Measurements from ENCODE around the gene PDE10A. TPM values are rescaled to one million over a fixed set of nuclear protein-coding genes. Genes with fewer than 3 reads are reported as not detected.

Gene PDE10A
- total RNA-seq, 2 experiments from 2014 or later = not detected

DNA sequence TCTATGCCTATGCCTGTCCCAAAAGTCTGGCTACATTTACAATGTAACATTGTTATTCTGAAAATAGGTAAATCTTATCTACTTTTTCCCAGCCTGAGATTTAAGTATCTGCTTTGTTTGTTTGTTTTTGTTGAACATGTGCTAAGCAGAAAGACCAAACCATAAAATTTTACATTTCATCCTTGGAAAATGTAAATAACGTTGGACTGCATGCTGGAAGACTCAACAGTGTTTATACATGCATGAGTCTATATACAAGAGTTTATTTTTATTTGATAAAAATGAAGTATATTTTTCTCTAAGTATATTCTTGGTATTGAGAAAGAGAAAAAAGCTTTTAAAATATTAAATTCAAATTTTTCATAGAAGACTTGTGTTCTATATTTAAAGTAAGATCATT is 12.1 kb upstream of the PDE10A start:
- TF ChIP-seq, protein P1, sequence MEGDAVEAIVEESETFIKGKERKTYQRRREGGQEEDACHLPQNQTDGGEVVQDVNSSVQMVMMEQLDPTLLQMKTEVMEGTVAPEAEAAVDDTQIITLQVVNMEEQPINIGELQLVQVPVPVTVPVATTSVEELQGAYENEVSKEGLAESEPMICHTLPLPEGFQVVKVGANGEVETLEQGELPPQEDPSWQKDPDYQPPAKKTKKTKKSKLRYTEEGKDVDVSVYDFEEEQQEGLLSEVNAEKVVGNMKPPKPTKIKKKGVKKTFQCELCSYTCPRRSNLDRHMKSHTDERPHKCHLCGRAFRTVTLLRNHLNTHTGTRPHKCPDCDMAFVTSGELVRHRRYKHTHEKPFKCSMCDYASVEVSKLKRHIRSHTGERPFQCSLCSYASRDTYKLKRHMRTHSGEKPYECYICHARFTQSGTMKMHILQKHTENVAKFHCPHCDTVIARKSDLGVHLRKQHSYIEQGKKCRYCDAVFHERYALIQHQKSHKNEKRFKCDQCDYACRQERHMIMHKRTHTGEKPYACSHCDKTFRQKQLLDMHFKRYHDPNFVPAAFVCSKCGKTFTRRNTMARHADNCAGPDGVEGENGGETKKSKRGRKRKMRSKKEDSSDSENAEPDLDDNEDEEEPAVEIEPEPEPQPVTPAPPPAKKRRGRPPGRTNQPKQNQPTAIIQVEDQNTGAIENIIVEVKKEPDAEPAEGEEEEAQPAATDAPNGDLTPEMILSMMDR (IDR thresholded peaks at IDR 0.05) = no peak

DNA sequence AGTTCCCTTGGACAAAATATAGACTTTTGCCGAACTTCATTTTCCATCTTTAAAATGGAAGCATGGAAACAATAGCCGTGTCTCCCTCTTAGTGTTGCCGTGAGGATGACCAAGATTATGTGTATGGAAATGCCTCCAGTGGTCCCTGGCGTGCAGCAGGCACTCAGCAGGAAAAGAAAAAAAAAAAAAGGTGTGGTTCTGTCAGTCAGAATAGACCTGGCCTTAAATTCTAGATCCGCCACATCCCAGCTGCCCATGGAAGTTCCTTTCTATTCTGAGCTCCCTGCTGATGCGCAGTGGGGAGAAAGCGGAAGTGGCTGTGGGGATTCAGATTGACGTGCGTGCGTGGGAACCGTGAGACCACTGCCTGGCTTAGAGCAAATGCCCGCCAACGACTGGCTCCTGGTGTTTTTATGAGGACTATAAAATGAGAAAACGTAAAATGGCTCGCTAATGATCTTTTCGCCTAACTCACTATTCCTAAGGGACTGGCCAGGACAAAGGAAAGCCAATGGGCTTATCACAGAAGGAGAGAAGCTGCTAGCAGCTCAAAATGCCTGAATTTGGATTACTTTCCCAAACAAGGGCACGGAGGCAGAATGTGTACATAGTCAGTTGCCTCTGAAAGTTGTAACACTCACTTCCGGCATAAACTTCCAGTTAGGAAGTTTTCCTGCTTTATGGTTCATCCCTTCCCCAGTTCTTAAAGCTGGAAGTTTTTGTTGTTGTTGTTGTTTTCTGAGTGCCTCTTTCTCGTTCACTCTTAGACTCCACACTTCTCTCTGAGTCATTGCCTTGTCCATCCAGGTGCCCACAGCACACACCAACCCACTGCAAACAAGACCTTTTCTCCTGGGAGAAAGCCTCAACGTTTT is 11.4 kb upstream of the PDE10A start:
- TF ChIP-seq, protein P1 (IDR thresholded peaks at IDR 0.05) = no peak
- H3K4me3 Mint-ChIP-seq = no peak overlapping the region
- H3K27me3 Mint-ChIP-seq = peaks cover 1% of the 10 kb centered on the region
- intact Hi-C loops (cut with micrococcal nuclease) = no loop called here
- no peaks in the 10 kb centered on the region for H3K4me1 Mint-ChIP-seq (ENCODE audit: low read depth)
- ATAC-seq (no peak), DNase-seq (no peak)
- ChIA-PET POLR2A (no interaction called here), CTCF (no interaction called here)
- no peaks in the 10 kb centered on the region for H3K36me3 Mint-ChIP-seq (ENCODE audit: low read depth)
- H3K27ac Mint-ChIP-seq = no peak overlapping the region
- H3K9me3 Mint-ChIP-seq = no peaks in the 10 kb centered on the region

More for the DNA sequence above, 12.1 kb upstream of the PDE10A start:
- Mint-ChIP-seq H3K4me3 (no peak overlapping the region), H3K27me3 (peaks cover 1% of the 10 kb centered on the region), H3K27ac (no peak overlapping the region), H3K4me1 (ENCODE audit: low read depth) (no peaks in the 10 kb centered on the region), H3K36me3 (ENCODE audit: low read depth) (no peaks in the 10 kb centered on the region), H3K9me3 (no peaks in the 10 kb centered on the region)
- ChIA-PET CTCF (no interaction called here), POLR2A (no interaction called here)
- ATAC-seq = no peak
- intact Hi-C loops (cut with micrococcal nuclease) = no loop called here
- no peak for DNase-seq

DNA sequence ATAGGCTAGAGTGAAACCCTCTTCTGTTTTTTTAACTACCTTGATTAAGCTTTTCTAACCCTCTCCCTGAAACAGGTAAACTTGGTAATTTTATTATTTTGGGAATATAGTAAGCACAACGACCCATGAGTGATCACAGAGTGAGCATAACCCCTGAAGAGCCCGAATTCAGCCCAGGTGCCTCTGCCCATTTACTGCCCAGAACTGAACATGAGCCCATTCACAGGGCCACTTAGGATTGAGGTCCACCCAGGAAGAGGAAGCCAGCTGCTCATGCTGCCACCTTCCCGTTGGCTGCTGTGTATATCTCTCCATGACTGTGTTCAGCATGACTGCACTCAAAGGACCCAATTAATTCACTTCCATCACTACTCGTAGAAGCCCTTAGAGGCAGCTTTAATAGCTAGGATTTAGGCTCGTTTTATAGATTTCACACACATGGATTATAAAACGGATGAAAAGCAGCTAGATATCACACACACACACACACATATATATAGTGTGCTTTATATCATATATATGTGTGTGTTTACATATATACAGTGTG is 8.3 kb upstream of the PDE10A start:
- H3K36me3 Mint-ChIP-seq (ENCODE audit: low read depth) = no peaks in the 10 kb centered on the region
- H3K27me3 Mint-ChIP-seq = peaks cover 7% of the 10 kb centered on the region
- H3K9me3 Mint-ChIP-seq = no peaks in the 10 kb centered on the region
- intact Hi-C loops (cut with micrococcal nuclease) = no loop called here
- no peaks in the 10 kb centered on the region for H3K4me1 Mint-ChIP-seq (ENCODE audit: low read depth)
- ChIA-PET CTCF (no interaction called here), POLR2A (no interaction called here)
- TF ChIP-seq, protein P1 (IDR thresholded peaks at IDR 0.05) = no peak
- no peak overlapping the region for H3K27ac Mint-ChIP-seq
- ATAC-seq = no peak
- no peak for DNase-seq
- H3K4me3 Mint-ChIP-seq = no peak overlapping the region

DNA sequence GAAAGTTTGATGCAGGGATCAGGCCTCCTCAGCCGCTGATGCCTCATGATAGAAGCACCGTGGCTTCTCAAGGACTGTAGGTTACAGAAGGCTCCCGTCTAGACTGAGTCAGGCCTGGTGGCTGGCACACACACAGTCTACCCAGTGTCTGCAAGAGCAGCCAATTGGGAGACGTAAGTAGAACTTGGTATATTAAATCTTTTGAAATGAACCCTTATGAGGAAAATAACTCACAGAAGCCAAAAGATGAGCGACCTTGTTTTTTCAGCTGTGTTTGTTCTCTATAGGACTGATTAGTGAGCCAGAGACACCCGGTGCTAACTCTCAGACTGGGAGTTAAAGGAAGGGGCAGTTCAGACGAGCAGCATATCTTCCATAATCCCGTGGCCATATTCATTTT is 5.9 kb upstream of the PDE10A start:
- H3K27ac Mint-ChIP-seq = no peak overlapping the region
- CTCF ChIA-PET = no interaction called here
- peaks cover 22% of the 10 kb centered on the region for H3K27me3 Mint-ChIP-seq
- POLR2A ChIA-PET = no interaction called here
- no peaks in the 10 kb centered on the region for H3K36me3 Mint-ChIP-seq (ENCODE audit: low read depth)
- ATAC-seq = no peak
- no peak for DNase-seq
- H3K4me3 Mint-ChIP-seq = no peak overlapping the region
- TF ChIP-seq, protein P1 (IDR thresholded peaks at IDR 0.05) = no peak
- H3K4me1 Mint-ChIP-seq (ENCODE audit: low read depth) = no peaks in the 10 kb centered on the region
- intact Hi-C loops (cut with micrococcal nuclease) = no loop called here
- no peaks in the 10 kb centered on the region for H3K9me3 Mint-ChIP-seq

DNA sequence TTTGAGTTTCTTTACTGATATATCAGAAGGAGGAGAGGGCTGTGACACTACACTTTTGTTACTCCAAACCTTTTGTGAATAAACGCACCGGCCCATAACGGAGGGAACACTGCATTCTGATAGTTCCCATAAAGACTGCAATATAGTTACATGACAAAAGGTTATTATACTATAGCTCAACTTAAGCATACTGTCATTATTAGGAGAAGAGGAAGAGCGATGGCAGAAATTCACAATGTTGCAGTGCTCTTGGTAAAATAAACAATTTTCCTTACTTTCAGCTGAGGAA is 2.3 kb upstream of the PDE10A start:
- ChIA-PET POLR2A (interaction anchor here (1.0 kb wide), 1 partner anchor 167 kb away, joined by 3 read pairs; no protein-coding TSS in a partner anchor), CTCF (no interaction called here)
- no peaks in the 10 kb centered on the region for H3K36me3 Mint-ChIP-seq (ENCODE audit: low read depth)
- DNase-seq = no peak
- H3K27me3 Mint-ChIP-seq = peaks cover 32% of the 10 kb centered on the region
- no peak overlapping the region for H3K27ac Mint-ChIP-seq
- no peak overlapping the region for H3K4me3 Mint-ChIP-seq
- intact Hi-C loops (cut with micrococcal nuclease) = no loop called here
- TF ChIP-seq, protein P1 (IDR thresholded peaks at IDR 0.05) = no peak
- no peak for ATAC-seq
- H3K9me3 Mint-ChIP-seq = no peaks in the 10 kb centered on the region
- H3K4me1 Mint-ChIP-seq (ENCODE audit: low read depth) = peaks cover 5% of the 10 kb centered on the region

All from activated CD8-positive, alpha-beta T cell treated with anti-CD3 and anti-CD28 coated beads for 36 hours (primary cell).